HEK293 (cell line): Measurements from ENCODE around the gene MSRB2.

Experiments
- CTCF ChIA-PET: fragments of 350-600 bp; formaldehyde crosslinking; extraction: SDS; loops from one replicate; lab custom pipeline; 2021; ENCODE audit warnings: antibody characterized with exemption; lab: Yijun Ruan, JAX
- POLR2A ChIA-PET: fragments of 300-600 bp; formaldehyde crosslinking; extraction: SDS; loops from one replicate; lab custom pipeline; 2020; ENCODE audit warnings: antibody characterized with exemption, inconsistent platforms; lab: Yijun Ruan, JAX
- H3K27ac ChIP-seq: fragments of 200-500 bp; sonication (Bioruptor generic); 2 replicates; pipeline ENCODE4 v1.5.1; 2014; ENCODE audit warnings: low read depth, low read length, control low read depth, inconsistent platforms; ENCODE audit errors: extremely low read depth
- H3K36me3 ChIP-seq, 2 experiments: fragments of 200-500 bp in 1 of 2; sonication (Bioruptor generic) in 1 of 2; 1 replicate in 1 of 2; 2 replicates in 1 of 2; pipeline ENCODE4 v1.5.1; 2014 to 2017; ENCODE audit warnings: inconsistent platforms in 2 of 2, low read length in 2 of 2; ENCODE audit not compliant: control insufficient read depth in 2 of 2, insufficient read depth in 1 of 2
- H3K4me1 ChIP-seq: fragments of 200-500 bp; sonication (Bioruptor generic); 2 replicates; pipeline ENCODE4 v1.5.1; 2014; ENCODE audit warnings: mild to moderate bottlenecking, low read length, inconsistent platforms; ENCODE audit not compliant: control insufficient read depth, insufficient read depth
- H3K4me3 ChIP-seq: 2 replicates; pipeline ENCODE4 v1.5.1; 2011; ENCODE audit warnings: low read depth, mild to moderate bottlenecking, control low read depth, low read length, moderate library complexity
- H3K9me3 ChIP-seq: fragments of 200-500 bp; sonication (Bioruptor generic); 2 replicates; pipeline ENCODE4 v1.5.1; 2014; ENCODE audit warnings: low read depth, low read length, inconsistent platforms; ENCODE audit not compliant: control insufficient read depth, insufficient read depth
- CTCF ChIP-seq: fragments of 450-650 bp; formaldehyde crosslinking; IDR thresholded peaks from 2 replicates; pipeline ENCODE4 v1.5.1; 2016; ENCODE audit warnings: missing biosample characterization, missing genetic modification characterization
- GLIS1 ChIP-seq: fragments of 450-650 bp; formaldehyde crosslinking; IDR thresholded peaks from 2 replicates; pipeline ENCODE4 v1.5.1; 2016; ENCODE audit warnings: missing biosample characterization, missing genetic modification characterization
- PRDM4 ChIP-seq: fragments of 450-650 bp; formaldehyde crosslinking; IDR thresholded peaks from 2 replicates; pipeline ENCODE4 v1.5.1; 2017; ENCODE audit warnings: missing biosample characterization, missing genetic modification characterization
- REST ChIP-seq: fragments of 450-650 bp; formaldehyde crosslinking; IDR thresholded peaks from 2 replicates; pipeline ENCODE4 v1.5.1; 2016; ENCODE audit warnings: missing biosample characterization, missing genetic modification characterization
- SETDB1 ChIP-seq: IDR thresholded peaks from one replicate; pipeline ENCODE4 v1.6.1; 2017; ENCODE audit warnings: mild to moderate bottlenecking, low read length, moderate library complexity, mixed read lengths; ENCODE audit not compliant: insufficient read length
- ZBTB10 ChIP-seq: fragments of 450-650 bp; formaldehyde crosslinking; IDR thresholded peaks from 2 replicates; pipeline ENCODE4 v1.5.1; 2016; ENCODE audit warnings: missing biosample characterization, missing genetic modification characterization
- ZBTB17 ChIP-seq: fragments of 450-650 bp; formaldehyde crosslinking; IDR thresholded peaks from 2 replicates; pipeline ENCODE4 v1.5.1; 2016; ENCODE audit warnings: missing biosample characterization, missing genetic modification characterization
- ZBTB6 ChIP-seq: fragments of 450-650 bp; formaldehyde crosslinking; IDR thresholded peaks from 2 replicates; pipeline ENCODE4 v1.5.1; 2017; ENCODE audit warnings: missing biosample characterization, missing genetic modification characterization
- ZBTB7A ChIP-seq: fragments of 450-650 bp; formaldehyde crosslinking; IDR thresholded peaks from 2 replicates; pipeline ENCODE4 v1.5.1; 2016; ENCODE audit warnings: low read depth, missing biosample characterization, missing genetic modification characterization
- ZNF214 ChIP-seq: fragments of 450-650 bp; formaldehyde crosslinking; IDR thresholded peaks from 2 replicates; pipeline ENCODE4 v1.5.1; 2017; ENCODE audit warnings: missing biosample characterization, mild to moderate bottlenecking, missing genetic modification characterization, borderline replicate concordance
- ZNF366 ChIP-seq: fragments of 450-650 bp; formaldehyde crosslinking; conservative IDR thresholded peaks from 2 replicates; pipeline ENCODE4 v1.5.1; 2016; ENCODE audit warnings: missing biosample characterization, missing genetic modification characterization
- ZNF514 ChIP-seq: fragments of 450-650 bp; formaldehyde crosslinking; IDR thresholded peaks from 2 replicates; pipeline ENCODE4 v1.5.1; 2016; ENCODE audit warnings: missing biosample characterization, missing genetic modification characterization
- ZNF544 ChIP-seq: fragments of 450-650 bp; formaldehyde crosslinking; IDR thresholded peaks from 2 replicates; pipeline ENCODE4 v1.5.0; 2017; ENCODE audit warnings: missing biosample characterization, missing genetic modification characterization
- ZNF561 ChIP-seq: fragments of 450-650 bp; IDR thresholded peaks from 2 replicates; pipeline ENCODE4 v1.5.1; 2018; ENCODE audit warnings: missing biosample characterization, missing genetic modification characterization, borderline replicate concordance
- ZNF600 ChIP-seq: fragments of 450-650 bp; formaldehyde crosslinking; IDR thresholded peaks from 2 replicates; pipeline ENCODE4 v1.5.1; 2016; ENCODE audit warnings: missing biosample characterization, missing genetic modification characterization
- ZNF654 ChIP-seq: fragments of 450-650 bp; formaldehyde crosslinking; IDR thresholded peaks from 2 replicates; pipeline ENCODE4 v1.5.1; 2016; ENCODE audit warnings: low read depth, missing biosample characterization, missing genetic modification characterization
- ZNF658 ChIP-seq: fragments of 450-650 bp; formaldehyde crosslinking; IDR thresholded peaks from 2 replicates; pipeline ENCODE4; 2016; ENCODE audit warnings: missing biosample characterization, missing genetic modification characterization
- ZNF776 ChIP-seq: fragments of 450-650 bp; formaldehyde crosslinking; IDR thresholded peaks from 2 replicates; pipeline ENCODE4 v1.5.0; 2017; ENCODE audit warnings: missing biosample characterization, missing genetic modification characterization, borderline replicate concordance
- ZSCAN30 ChIP-seq: fragments of 450-650 bp; IDR thresholded peaks from 2 replicates; pipeline ENCODE4 v1.5.1; 2018; ENCODE audit warnings: missing biosample characterization, mild to moderate bottlenecking, missing genetic modification characterization, moderate library complexity

MSRB2 gene

GRCh38 chr10:23067939-23068775, 27.2 kb upstream of the MSRB2 start:
- no peak overlapping the region for H3K4me3 ChIP-seq
- no peaks in the 10 kb centered on the region for H3K9me3 ChIP-seq
- POLR2A ChIA-PET, result no interaction called here
- CTCF ChIA-PET, result interaction anchor here (0.6 to 1.8 kb wide), 8 partner anchors 8 to 1887 kb away, joined by 3 to 15 read pairs (median 4); no protein-coding TSS in a partner anchor
- H3K4me1 ChIP-seq, result no peaks in the 10 kb centered on the region
- no peaks in the 10 kb centered on the region for H3K36me3 ChIP-seq
- H3K27ac ChIP-seq, result no peak overlapping the region
- peak; percentile 46; the same call in 1 of the 2 replicates for TF ChIP-seq CTCF
- TF ChIP-seq ZNF544, result no peak
- no peak for TF ChIP-seq ZNF776
- no peak for TF ChIP-seq ZNF366 (tag by site-specific recombination)
- TF ChIP-seq ZBTB6 (tag by site-specific recombination), result peak; percentile 82
- no peak for TF ChIP-seq GLIS1 (tag by site-specific recombination)
- no peak for TF ChIP-seq ZBTB7A (tag by site-specific recombination)
- TF ChIP-seq ZNF654, result peak; percentile 95
- TF ChIP-seq ZBTB10, result no peak
- 0 out of 2 replicates have a peak, but pooled peaks have one; percentile 18 for TF ChIP-seq REST
- TF ChIP-seq SETDB1, result no peak
- TF ChIP-seq ZBTB17 (tag by site-specific recombination), result no peak
- TF ChIP-seq ZNF658 (tag by site-specific recombination), result no peak
- 0 out of 2 replicates have a peak, but pooled peaks have one; percentile 26 for TF ChIP-seq ZNF561 (tag by site-specific recombination)
- TF ChIP-seq ZNF600 (tag by site-specific recombination), result peak; percentile 86
- no peak for TF ChIP-seq PRDM4 (tag by site-specific recombination)
- TF ChIP-seq ZNF514 (tag by site-specific recombination), result no peak
- TF ChIP-seq ZNF214 (tag by site-specific recombination), result no peak
- peak; percentile 84 for TF ChIP-seq ZSCAN30 (tag by site-specific recombination)
